Measurements from ENCODE around the gene GAB1.

The GAB1 gene

DNA sequence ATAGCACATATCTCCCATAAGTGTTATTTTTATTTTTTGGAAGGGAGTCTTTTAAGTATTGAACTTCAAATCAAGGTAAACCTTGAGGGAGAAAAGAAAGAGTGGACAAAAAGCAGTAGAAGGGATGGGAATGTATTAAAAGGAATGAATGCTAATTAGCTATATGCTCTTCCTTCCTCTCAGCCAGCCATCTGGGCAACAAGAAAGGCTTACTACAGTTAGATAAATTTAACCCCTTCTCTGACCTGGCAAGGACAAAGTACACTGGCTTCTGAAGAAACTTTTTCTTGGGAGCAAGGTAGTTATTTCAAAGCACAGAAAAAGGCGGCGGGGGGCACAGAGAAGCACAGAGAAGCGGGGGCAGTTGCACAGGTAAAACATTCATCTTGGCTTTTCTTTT is 54.6 kb downstream of the GAB1 start:
- DNase-seq = no peak

DNA sequence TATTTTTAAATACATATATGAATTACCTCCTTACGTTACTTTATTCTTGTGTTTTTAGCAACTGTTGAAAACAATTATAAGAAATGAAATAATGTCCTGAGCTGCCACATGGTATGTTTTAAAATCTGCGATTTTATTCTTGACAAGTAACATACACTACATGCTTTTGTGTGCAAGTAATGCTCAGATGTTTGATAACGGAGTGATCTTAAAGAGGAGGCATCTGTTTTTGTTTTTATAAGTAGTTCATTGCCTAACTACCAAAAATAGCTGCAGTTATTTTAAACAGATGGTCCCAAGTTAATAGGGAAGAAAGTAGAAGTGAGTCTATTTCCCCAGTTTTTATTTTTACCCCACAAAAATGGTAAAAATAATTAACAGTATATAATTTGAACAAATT is 55.2 kb downstream of the GAB1 start:
- no peak for DNase-seq

DNA sequence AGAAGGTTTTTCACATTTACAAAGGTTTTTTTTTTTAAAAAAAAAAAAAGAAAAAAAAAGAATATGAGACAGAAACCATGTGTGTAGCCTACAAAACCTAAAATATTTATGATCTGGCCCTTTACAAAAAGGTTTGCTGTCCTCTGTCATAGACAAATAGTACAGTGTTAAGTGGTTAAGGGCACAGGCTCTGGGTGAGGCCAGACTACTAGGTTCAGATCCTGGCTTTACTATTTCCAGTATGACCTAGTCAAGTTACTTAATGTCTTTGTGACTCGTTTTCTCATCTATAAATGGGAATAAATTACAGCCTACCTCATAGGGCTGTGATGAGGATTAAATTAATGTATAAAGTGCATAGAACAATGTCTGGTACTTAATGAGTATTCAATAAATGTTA is 56.5 kb downstream of the GAB1 start:
- DNase-seq = no peak

DNA sequence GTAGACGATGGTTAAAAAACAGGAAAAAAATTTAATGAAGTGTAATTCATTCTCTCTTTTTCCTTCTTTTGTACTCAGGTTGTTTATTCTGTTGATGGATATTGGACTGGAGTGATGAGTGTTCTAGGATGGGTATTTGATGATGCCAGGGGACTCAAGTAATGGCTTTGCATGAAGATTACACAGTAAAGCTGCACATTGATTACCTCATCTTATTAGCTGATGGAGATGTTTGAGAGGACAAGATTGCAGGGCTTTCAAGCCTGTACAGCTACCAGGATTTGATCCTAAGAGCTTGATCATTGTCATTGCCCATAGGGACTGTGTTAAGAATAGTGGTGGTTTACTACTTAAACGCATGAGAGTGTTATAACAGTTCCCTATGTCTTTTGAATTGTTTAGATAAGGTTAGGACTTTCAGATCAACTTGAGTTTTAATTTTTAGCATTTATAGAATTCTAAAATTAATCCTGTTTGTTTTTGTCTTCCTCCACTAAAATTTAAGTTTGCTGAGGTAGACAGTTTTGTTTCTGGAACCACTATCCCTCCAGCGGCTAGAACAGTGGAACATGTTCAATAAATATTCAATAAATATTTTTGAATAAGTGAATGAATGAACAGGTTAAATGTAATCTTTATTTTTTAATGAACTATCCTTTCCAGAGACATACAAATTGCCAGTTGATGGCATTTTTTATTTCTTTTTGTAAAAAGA is 58.2 kb downstream of the GAB1 start:
- DNase-seq = no peak

DNA sequence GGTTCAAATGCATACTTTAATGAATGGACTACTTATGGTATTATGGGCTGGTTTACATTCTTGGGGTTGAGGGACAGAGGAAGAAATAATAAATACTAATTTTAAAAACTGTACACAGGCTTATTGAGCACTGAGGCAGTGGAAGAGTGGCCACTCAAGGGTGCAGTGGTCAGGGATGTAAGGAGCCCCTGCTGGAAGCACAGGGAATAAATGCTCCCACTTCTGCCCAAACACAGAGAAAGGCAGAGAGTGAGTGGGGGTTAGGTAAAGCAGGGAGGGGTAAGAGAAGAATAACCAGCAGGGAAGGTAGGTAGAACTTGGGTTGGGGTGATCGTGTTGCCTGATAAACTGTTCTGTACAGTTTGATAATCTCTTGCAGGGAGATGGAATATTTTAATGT is 60.0 kb downstream of the GAB1 start:
- no peak for DNase-seq

DNA sequence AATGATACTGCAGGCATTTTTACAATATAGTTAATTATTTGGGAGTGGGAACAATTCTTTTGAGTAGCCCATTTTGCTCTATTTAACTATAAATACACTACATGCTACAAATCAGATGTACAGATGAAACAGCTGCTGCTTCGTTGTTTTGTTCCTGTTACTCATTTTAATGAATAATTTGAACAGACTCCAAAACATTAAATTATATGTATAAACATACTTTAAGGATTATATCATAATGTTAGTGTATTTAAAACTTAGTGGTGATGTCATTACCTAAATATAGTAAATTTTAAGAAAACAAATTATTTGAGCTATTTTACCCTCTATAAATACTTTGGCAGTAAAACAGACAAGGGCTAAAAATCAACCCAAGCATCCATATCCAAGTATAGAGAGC is 60.7 kb downstream of the GAB1 start:
- DNase-seq = no peak

DNA sequence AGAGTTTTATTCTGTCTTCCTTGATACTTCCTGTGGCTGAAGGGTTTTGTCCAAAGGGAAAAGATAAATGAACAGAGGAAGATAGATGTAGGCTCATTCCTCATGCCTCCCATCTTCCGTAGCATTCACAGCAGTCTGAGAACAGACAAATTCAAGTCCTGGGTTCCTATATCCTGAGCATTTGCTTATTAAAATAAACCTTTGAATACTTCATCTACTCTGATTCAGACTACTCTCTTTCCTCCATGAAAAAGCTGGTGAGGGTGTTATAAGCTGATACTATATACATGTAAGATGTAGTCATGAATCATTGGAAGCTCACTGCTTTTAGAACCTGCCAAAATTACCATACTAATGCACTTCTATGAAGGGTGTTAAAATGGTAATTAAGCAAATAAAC is 61.2 kb downstream of the GAB1 start:
- no peak for DNase-seq

DNA sequence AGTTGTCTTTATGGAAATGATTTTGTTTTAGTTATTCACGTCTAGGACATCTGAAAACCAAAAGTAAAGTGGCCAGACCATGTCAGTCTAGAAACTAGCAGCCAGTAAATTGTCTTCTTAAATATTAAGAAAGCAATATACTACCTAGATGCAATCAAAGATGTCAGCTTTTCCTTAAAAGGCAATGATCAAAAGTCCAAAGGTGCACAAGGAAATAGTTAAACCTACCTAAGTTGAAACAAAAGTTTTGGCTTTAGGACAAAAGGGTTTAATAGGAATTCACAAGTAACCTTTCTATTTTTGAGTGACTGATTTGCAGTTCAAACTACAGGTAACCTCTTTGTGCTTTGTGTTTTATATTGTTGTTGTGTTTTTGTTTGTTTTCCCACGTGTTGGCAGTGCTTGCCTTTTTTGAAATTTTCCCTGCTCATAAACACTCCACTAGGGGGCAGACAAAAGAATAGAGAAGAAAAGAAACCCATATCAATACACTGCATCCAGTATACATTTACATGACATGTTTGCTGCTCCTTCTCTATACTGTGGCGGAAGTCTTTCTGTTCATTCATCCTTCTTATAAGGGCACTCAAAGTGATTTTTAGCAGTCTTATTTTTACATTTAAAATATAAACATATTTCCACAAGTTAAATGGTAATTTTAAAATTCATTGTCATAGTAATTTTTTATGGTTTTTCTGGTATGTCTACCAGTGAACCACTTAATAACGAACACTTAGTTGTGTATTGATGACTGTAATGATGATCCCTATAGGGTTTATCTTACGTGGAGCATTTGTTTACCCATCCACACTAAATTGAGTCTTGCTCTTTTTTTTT is 62.7 kb downstream of the GAB1 start:
- peak; percentile 1 for DNase-seq

DNA sequence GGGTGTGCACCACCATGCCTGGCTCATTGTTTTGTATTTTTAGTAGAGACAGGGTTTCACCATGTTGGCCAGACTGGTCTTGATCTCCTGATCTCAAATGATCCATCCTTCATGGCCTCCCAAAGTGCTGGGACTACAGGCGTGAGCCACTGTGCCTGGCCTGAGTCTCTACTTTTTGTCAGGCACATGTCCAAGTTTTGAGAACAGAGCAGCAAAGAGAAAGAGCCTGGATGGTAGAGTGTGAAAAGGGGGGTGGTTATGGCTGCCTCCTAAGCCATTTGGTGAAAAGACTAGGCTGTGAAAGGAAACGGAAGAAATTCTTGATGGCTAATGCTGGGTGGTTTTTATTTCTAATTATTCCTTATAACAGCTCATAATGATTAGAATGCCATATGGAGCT is 63.4 kb downstream of the GAB1 start:
- no peak for DNase-seq

DNA sequence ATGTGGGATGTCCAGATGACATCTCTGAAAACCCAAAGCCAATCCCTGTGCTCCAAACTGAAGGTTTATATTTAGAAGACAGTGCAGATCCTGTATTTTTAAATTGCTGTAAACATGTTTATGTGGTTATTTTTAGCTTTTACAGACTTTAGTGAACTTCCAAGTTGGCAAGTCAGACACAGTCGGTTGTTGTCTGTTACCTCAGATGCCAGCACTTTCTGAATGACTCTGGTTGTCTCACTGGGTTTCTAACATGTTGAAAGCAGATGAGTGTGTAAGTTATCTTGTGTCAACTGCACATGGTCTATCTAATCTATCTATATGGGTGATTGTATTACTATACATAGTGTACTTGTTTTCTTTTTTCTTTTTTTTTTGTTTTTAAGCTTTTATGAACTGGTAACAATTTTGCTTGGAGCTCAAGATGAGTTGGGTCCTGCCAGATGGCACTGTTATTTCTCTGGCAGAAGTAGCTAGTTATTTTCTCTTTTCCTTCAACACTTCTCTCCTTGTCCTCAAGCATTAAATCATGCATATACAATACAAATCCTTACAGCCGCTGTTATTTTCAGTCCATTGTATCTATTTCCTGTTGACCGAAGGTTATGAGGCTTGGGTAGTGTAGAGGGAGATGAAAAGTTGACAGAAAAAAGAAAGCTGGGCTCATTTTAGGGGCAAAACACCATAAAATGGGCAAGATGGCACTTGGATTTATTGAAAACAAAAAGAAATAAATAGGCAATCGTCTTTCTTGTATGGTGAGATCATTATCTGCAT is 66.3 kb downstream of the GAB1 start:
- DNase-seq = no peak

DNA sequence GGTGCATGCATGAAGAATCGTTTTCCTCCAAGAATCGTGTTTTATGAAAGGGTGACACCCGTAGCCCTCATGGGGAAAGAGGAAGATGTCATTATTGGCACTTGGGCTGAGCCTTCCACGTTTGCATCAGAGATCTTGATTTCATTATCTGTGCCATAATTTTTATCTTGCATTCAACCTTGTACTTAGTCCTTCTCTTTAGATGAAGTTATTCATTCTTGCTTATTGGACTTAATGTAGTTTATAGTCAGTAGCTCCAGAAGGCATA is 66.8 kb downstream of the GAB1 start:
- DNase-seq = no peak

DNA sequence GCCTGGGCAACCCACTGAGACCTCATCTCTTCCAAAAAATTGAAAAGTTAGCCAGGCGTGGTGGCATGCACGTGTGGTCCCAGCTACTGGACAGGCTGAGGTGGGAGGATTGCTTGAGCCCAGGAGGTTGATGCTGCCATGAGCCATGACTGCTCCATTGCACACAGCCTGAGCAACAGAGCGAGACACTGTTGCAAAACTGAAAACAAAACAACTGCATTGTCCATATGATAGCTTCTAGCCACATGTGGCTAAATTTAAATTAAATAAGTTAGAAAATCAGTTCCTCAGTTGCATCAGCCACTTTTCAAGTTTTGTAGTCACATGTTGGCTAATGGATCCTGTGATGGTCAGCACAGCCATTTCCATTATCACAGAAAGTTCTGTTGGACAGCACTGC is 67.9 kb downstream of the GAB1 start:
- no peak for DNase-seq

DNA sequence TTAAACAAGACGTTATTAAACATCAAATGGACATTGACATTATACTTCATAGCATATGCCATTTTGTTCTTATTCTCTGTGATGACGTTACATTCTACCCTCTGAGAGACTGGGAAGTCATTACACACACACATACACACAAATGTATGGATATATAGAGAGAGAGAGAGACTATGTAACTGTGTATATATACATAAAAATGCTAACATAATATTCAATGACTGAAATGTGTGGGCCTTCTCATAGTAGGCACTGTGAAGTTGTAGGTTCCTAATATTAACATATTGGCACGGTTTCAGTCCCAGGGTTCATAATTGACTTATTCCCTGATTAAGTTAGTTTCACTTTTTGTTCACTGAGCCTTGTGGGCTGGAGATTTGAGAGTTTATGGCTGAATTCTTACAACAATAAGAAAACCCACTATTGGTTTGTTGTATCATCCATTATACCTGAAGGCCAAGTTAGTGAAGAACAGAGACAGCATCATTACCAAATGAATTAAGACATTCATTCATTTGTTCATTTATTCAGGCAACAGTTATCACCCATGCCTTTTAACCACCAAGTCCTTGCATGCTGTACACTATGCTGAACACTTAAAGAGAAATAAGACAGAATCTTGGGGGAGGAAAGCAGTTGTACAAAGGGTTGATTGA is 68.5 kb downstream of the GAB1 start:
- DNase-seq = no peak

DNA sequence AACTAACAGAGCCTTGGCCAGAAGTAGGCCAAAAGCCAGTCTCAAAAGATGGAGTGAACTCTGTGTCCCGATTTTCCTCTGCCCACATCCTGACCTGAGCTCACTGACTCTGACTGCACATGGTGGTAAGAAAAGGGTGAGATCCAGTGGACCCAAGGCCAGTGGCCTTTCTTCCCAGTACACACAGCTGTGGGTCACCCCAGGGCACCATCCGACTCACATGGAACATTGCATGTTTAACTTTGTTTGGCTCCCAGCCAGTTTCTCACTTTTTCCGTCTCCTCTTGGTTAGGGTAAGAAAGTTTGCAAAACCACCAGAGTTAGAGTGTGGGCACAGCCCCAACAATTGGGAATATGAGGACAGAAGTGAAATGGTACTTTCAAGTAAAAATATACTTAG is 69.8 kb downstream of the GAB1 start:
- no peak for DNase-seq

DNA sequence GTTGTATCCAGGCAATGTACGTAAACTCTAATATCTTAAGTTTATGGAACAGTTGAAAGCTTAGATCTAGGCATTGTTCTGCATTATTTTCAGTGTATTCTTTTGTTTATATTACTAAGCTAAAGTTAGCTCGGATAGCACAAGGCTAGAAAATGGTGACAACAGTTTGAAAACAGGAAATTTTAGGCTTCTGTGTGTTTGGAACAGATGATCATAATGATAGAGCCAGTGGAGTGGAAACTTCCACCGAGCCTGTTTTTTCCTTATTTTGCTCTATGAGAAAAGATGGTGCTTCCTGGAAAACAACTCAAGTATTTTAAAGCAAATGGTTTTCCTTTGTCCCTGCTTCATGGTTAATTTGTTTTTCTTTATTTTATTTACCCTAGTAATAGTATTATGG is 70.8 kb downstream of the GAB1 start:
- DNase-seq = no peak

DNA sequence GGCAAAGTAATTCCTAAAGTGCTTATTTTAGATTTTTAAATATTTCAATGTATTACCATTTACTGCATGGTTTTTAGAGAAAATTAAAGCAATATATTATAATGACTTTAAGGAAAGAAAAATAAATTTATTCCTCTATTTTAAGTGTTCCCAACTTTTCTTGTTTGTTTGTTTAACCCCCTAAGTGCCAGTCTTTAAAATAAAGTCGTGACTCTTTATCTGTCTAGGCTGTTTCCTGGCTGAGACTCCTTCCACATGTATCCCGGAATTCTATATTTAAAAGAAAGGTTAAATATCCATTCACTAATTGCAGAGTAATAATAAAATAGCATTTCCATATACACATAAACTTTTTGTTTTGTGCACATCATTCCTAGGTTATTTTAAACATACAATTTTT is 71.2 kb downstream of the GAB1 start:
- no peak for DNase-seq

DNA sequence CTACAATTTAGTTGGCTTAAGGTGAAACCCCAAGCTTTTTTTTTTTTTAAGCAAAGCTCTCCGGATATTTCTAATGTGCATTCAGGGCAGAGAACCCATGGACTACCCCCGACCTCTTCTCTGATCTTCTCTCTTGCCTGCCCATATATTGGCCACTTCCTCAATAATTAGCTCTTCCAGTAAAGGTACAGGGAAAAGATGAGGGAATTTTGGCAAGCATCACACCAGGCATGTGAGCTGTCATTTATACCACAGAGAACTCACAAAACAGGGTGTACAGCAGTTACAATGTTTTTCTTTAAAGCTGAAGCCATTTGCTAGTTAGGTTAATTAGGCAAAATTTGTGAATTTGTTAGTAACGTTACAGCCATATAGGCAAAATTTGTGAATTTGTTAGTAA is 73.3 kb downstream of the GAB1 start:
- no peak for DNase-seq

DNA sequence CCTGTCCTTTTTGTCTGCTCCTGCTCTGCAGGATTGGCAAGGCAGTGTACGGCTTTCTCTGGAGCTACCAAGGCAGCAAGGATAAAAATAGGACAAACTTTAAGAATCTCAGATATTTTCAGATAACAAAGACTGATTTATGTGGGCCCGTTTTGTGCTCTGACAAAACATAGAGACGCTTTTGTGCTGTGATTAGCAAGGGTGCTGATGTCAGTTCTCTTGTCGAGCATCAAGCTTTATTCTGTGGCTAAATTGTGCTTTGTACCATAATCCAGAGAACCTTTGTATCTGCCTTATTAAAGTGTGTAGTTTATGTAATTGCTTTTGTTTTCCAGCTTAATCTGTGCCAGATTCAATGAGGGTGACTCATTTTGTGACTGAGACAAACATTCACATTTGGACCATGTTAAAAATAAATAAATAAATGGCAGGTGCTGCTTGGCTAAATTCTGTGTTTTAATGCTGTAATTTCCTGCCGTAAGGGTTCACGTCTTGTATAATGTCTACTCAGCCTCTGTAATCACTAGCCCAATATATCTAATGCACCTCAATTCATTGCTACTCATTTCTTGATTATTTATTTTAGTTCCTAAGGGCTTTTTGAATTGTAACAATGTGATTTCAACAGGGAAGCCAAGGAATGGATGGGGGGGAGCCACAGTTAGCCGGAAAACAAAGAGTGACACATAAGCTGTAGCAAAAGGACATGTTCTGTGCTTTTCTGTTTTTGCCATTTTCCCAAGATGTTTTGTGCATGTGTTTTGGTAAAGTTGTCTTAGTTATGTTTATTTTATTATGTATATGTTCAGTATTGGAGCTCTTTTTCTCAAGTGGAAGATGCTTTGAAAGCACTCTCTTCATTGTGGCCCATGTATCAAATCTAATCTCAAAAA is 75.1 kb downstream of the GAB1 start:
- DNase-seq = no peak

DNA sequence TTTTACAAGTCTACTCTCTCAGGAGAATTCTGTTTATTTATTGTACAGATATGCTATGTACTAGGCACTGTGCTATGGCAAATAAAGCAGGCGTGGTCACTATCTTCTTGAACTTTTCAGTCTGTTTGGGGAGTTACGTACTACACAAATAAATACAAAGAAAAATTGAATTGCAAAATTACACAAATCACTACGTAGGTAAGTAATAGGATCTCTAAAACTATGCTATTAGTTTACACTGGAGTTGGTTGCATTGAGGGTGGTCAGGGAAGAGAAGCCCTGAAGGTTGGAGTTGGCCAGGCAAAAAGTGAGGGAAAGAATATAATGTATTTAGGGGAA is 75.7 kb downstream of the GAB1 start:
- DNase-seq = no peak

DNA sequence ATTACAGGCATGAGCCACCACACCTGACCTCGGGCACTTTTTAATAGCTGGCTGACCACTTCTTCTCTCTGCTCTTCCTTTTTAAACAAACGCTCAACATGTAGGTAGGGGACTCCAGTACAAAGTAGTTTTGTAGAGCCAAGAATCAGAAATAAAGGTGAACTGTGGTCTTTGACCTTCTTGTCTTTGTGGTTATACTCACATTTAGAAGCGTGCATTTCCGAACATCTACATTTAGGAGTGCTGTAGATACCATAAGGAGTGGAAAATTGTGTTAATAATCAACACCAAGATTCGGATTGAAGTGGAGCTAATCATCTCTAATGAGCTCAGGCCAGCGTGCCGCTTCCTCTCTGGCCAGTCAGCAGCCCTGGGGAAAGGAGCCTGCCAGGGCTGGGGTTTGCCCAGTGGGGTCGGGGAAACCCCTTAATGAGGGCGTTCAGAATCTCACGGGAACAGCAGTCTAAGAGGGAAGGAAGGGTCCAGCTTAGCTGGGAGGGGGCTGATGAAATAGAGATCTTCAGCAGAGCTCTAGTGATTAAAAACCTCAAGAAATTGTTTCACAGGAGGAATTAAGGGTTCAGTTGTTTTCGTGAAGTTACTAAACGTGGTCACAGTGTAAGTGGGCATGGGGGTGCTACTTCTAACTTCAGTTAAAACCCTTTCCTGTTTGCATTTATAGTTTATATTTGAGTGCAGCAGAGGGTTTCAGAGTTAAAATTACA is 81.2 kb downstream of the GAB1 start:
- DNase-seq = no peak

DNA sequence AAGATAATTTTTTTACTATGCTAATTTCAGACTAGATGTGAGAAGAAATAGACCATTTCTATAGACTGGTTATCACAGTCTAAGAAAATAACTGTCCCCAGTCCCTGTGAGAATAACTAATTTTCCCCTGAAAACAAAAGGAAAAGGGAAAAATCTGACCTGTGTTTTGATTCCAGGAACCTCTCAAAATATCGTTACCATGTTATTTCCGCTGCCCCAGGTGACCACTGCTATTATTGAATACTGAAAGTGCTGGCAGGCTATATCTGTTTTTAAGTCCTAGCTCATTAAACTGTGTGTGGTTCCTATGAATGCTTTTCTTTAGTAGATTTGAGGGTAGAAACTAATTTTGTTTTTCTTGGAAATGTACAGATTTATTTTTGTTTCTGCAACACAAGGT is 83.6 kb downstream of the GAB1 start:
- no peak for DNase-seq

DNA sequence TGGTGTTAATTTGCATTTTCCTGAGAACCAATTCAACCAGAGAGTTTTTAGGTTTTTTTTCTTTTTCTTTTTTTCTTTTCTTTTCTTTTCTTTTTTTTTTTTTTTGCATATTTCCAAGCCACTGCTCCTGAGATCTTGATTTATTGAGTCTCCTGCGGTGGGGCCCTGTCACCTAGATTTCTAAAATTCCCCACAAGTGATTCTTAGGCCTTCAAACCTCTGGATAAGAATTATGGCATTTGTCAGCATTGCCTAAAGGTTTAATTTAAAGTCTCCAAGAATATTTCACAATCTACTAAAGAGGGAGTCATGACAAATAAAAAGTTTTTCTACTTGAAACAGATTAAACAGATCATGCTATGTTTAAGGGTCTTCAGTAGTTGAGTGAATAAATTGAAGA is 84.9 kb downstream of the GAB1 start:
- DNase-seq = no peak
